Measurements from ENCODE around the gene PGAP6.
A peak's percentile ranks its signal among the peaks of the same experiment; 100 is the strongest.
"Not testable (repeated sequence)": the region's sequence is repeated elsewhere in the genome, so short reads cannot be mapped to it uniquely, and the experiment has no call there.

PGAP6 gene

DNA sequence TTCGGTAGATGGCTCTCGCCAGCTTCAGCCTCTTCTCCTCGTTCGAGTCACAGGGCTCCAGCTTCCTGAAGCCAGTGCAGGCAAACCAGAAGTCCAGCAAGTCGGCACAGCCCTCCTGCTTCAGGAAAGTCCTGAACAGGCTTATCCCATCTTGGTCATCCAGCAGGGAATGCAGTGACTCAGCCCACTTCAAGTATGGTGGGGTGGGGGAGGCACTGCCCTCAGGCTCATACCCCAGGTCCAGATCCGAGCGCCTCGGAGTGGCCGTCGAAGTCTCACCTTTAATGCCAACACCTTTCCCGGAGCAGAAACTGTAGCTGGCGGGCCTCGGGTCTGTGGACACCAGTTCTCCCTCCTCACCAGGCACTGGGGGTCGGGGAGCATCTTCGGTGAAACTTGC is 35.2 kb downstream of the PGAP6 start:
- no peak for DNase-seq

DNA sequence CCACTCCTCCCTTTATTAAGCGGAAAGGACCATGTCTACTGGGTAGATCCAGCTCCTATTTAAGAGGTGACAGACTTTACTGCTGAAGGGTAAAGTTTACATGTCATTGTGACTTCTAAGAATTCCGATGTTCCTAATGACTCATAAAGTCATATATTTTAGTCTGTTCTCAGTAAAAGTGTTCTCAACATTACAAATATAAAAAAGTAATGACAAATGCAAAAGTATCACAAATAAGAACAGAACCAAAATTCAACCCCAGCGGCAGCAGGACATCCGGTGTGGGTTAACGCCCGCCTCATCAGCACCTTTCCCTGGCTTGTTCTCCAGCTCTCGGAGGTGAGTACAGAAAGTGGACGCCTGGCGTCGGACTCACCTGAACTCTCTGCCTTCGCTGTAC is 36.0 kb downstream of the PGAP6 start:
- DNase-seq = peak; percentile 62

DNA sequence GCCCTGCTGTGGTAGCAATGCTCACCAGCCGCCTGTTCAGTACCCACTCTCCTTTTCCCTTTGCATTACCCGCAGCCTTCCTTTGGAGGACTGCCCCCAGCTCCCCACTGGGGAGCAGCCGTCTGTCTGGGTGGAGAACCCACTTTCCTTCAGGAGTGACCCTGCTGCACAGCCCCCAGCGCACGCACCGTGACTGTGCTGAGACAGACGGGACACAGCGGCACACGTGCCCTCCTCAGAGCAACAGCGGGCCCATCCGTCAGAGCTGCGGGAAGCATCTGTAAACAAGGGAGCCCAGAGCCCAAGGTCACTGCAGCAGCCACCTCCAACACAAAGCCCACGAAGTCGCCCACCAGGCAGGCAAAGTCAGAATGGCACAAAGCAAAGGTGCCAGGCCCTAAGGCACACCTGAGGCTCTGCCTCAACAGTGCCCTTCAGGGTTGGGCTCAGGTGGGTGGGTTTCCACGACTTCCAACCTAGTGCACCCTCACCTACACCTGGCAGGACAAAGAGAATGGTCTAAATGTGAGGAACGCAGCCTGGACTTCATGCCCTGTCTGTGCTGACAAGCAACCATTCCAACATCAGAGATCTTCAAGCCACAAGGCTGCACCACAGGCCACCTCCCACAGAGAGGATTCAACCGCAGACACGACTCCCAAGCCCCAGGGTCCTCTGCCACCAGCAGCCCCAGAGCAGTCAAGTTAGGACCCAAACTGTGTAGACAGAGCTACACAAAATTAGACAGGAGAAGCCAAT is 39.1 kb downstream of the PGAP6 start:
- no peak for DNase-seq

DNA sequence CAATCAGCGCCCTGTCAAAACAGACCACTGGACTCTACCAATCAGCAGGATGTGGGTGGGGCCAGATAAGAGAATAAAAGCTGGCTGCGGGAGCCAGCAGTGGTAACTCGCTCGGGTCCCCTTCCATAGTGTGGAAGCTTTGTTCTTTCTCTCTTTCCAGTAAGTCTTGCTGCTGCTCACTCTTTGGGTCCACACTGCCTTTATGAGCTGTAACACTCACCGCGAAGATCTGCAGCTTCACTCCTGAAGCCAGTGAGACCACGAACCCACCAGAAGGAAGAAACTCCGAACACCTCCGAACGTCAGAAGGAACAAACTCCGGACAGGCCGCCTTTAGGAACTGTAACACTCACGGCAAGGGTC is 39.8 kb downstream of the PGAP6 start:
- not testable (repeated sequence) for DNase-seq

- not testable (repeated sequence) for DNase-seq
Observed at GRCh38 chr16:341095-341973, 40.4 kb downstream of the PGAP6 start.

- no peak for DNase-seq
Observed at GRCh38 chr16:340370-341091, 41.2 kb downstream of the PGAP6 start.

- no peak for DNase-seq
Observed at GRCh38 chr16:339680-340079, 42.1 kb downstream of the PGAP6 start.

DNA sequence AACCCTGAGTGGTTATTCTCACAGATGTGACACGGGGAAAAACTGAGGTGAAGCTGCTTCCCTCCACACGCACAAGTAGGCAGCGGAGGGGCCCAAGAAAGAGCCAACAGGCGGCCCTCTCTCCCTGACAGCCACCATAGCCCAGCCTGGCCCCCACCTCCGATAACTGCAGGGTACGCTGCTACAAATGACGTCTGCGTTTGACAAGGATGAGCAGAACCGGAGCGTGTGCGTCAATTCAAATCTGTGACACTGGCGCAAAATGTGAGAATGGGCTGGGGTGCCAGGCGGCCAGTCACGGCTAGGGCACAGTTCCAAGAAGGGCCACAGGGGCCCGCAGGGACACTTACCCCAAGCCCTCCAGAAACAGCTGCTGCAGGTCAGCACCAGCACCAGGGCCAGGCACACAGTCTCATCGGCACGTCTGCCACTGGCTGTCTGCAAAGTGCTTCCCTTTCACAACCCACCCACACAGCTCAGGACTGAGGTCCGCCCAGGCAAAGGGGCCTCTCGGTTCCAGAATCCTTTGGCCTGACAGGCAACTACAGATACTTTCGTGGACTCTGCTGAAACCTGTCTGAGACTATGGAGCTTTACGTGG is 43.7 kb downstream of the PGAP6 start:
- DNase-seq = no peak

DNA sequence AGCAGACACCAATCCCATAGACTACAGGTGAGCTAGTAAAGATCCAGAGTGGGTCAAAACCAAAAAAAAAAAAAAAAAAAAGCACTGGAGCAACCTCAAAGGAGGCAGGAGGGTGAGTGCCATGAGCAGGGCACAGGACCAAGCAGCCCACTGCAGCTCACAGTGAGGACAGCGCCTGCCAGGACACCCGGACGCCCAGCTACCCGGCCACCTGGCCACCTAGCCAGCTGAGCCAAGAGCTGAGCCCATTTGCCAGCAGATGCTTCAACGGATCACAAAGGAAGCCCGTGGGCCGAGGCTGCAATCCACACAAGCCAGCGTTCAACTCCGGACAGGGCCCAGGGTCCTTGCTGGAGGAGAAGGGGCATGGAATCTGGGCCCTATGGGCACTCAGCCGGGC is 44.3 kb downstream of the PGAP6 start:
- DNase-seq = no peak

- DNase-seq = no peak
Observed at GRCh38 chr16:336269-336668, 45.5 kb downstream of the PGAP6 start.

DNA sequence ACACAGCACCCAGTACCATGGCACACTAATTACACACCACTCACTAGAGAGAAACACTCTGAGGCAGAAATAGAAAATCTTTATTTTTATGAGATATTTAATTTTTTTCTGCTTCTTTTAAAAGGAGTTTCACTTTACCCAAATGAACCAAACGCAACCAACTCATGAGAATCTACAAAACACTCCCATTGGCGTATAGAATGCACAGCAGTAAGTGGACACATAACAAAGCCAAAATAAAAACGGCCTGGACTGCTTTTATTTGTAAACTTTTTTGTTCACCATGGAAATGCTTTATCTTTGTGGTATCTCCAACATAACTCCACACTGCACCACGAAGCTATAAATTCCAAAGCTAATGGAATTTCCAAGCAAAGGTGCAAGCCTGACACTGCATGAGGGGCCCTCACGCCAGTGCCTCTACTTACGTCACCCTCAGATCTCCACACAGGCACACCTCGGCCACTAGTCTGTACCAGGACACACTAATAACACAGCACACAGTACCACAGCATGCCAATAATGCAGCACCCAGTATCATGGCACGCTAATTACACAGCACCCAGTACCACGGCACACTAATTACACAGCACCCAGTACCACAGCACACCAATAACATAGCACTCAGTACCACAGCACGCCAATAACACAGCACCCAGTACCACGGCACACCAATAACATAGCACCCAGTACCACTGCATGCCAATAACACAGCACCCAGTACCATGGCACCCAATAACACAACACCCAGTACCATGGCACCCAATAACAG is 46.7 kb downstream of the PGAP6 start:
- DNase-seq = not testable (repeated sequence)

GRCh38 chr16:334164-334832 is 47.5 kb downstream of the PGAP6 start:
- not testable (repeated sequence) for DNase-seq

DNA sequence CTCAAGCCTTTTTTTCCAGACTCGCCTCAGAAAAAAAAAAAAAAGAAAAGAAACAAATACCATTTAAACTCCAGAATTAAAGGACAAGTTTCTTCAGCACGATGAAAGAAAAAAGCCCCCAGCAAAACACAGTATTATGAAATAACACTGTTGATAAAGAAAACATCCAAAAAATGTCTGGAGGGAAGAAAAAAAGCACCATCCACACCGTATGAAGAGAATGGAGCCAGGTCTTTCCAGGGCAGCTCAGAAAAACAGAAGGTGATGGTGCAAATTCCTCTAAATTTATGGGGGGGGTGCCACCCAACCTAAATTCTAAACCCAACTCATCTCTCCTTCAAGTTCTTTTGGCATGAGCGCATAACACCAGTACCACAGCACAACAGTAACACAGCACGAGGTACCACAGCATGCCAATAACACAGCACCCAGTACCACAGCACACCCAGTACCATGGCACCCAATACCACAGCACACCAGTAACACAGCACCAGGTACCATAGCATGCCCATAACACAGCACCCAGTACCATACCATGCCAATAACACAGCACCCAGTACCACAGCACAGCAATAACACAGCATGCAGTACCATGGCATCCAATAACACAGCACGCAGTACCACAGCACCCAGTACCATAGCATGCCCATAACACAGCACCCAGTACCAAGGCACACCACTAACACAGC is 48.2 kb downstream of the PGAP6 start:
- DNase-seq = no peak

GRCh38 chr16:331181-331814 is 50.5 kb downstream of the PGAP6 start:
- not testable (repeated sequence) for DNase-seq

GRCh38 chr16:330741-331140 is 51.0 kb downstream of the PGAP6 start:
- no peak for DNase-seq

GRCh38 chr16:325375-326145 is 56.2 kb downstream of the PGAP6 start:
- no peak for DNase-seq

GRCh38 chr16:324451-325334 is 57.1 kb downstream of the PGAP6 start:
- DNase-seq = peak; percentile 55

GRCh38 chr16:324201-324450 is 57.7 kb downstream of the PGAP6 start:
- no peak for DNase-seq

Measured in activated CD4-positive, alpha-beta T cell treated with anti-CD3 and anti-CD28 coated beads, Interleukin-2, Interleukin-6, amounts not matched to agents 100 ng/mL and 50 ng/mL, durations not matched to agents 16 hours and 8 hours (primary cell).